GM12878 (cell line): ENCODE results near the gene F12. TPM values are rescaled to one million over a fixed set of nuclear protein-coding genes. Genes with fewer than 3 reads are reported as not detected.

Experiments used
- BCL11A ChIP-seq: IDR thresholded peaks from 2 replicates; pipeline ENCODE4 v1.6.1; 2011; ENCODE audit warnings: low read depth, low read length
- BCL3 ChIP-seq: IDR thresholded peaks from 2 replicates; pipeline ENCODE4 v1.6.1; 2011; ENCODE audit warnings: borderline replicate concordance, low read depth, mild to moderate bottlenecking, moderate library complexity, low read length; ENCODE audit not compliant: insufficient read depth, poor library complexity, severe bottlenecking
- EED ChIP-seq: sonication (generic); IDR thresholded peaks from 2 replicates; pipeline ENCODE4 v1.6.1; 2016; ENCODE audit warnings: antibody characterized with exemption, low read depth
- HDAC2 ChIP-seq: fragments of 200-600 bp; sonication (generic); IDR thresholded peaks from 2 replicates; pipeline ENCODE4 v1.6.1; 2017
- MYB ChIP-seq: fragments of 150-350 bp; IDR thresholded peaks from 2 replicates; pipeline ENCODE4 v1.6.1; 2014; ENCODE audit warnings: mild to moderate bottlenecking, low read depth, low read length, borderline replicate concordance
- RFX5 ChIP-seq: IDR thresholded peaks from 2 replicates; pipeline ENCODE4 v1.6.1; 2011; ENCODE audit warnings: low read depth, low read length, improper control_type of control experiment
- SMARCA5 ChIP-seq: fragments of 450-650 bp; IDR thresholded peaks from 2 replicates; pipeline ENCODE4 v1.6.1; 2017; ENCODE audit warnings: mild to moderate bottlenecking
- TAF1 ChIP-seq: IDR thresholded peaks from 2 replicates; pipeline ENCODE4 v1.6.1; 2011; ENCODE audit warnings: mild to moderate bottlenecking, low read depth, low read length, borderline replicate concordance
- polyA plus RNA-seq, 11 experiments: library from polyadenylated mRNA; depleted of rRNA in 4 of 11; unstranded in 6 of 11; stranded (reverse) in 5 of 11; fragments of >200 nt; fragmentation: Nextera tagmentation in 4 of 11; fragmentation: Illumina TruSeq in 1 of 11; extraction: Ambion mirVana in 4 of 11; extraction: Trizol in 1 of 11; gene quantifications; 1 replicate in 1 of 11; 2 replicates in 10 of 11; pipeline versions ENCODE4 v1.2.1 to v1.2.3, GENCODE V29; 2011 to 2016; ENCODE audit warnings: inconsistent platforms in 2 of 11, missing spikeins in 2 of 11, low read depth in 1 of 11
- total RNA-seq, 4 experiments: library from RNA; depleted of rRNA in 3 of 4; stranded (reverse); fragments of >200 nt in 3 of 4; fragmentation: Illumina TruSeq in 1 of 4; extraction: Trizol in 1 of 4; gene quantifications; 2 replicates each; pipeline versions ENCODE4 v1.2.1 to v1.2.3, GENCODE V29; 2013 to 2021
- TF ChIP-seq, protein P1 (sequence below): fragments of 450-650 bp; formaldehyde crosslinking; IDR thresholded peaks from 2 replicates; pipeline ENCODE4 v1.4.0; 2022; ENCODE audit warnings: mild to moderate bottlenecking, moderate library complexity
- TF ChIP-seq, protein P2 (sequence below): fragments of 450-650 bp; IDR thresholded peaks from 2 replicates; pipeline ENCODE4 v1.6.1; 2017; ENCODE audit warnings: antibody characterized with exemption, mild to moderate bottlenecking, moderate library complexity

Gene F12
- total and polyA plus RNA-seq, 10 of the 15 experiments (the other 5 are each of a cell fraction or from before 2014, with no cell fraction given), result 0.25 to 11.3 (median 5.5) TPM

GRCh38 chr5:177445052-177445916 is 35.9 kb upstream of the F12 start (continued):
- TF ChIP-seq, protein P1, sequence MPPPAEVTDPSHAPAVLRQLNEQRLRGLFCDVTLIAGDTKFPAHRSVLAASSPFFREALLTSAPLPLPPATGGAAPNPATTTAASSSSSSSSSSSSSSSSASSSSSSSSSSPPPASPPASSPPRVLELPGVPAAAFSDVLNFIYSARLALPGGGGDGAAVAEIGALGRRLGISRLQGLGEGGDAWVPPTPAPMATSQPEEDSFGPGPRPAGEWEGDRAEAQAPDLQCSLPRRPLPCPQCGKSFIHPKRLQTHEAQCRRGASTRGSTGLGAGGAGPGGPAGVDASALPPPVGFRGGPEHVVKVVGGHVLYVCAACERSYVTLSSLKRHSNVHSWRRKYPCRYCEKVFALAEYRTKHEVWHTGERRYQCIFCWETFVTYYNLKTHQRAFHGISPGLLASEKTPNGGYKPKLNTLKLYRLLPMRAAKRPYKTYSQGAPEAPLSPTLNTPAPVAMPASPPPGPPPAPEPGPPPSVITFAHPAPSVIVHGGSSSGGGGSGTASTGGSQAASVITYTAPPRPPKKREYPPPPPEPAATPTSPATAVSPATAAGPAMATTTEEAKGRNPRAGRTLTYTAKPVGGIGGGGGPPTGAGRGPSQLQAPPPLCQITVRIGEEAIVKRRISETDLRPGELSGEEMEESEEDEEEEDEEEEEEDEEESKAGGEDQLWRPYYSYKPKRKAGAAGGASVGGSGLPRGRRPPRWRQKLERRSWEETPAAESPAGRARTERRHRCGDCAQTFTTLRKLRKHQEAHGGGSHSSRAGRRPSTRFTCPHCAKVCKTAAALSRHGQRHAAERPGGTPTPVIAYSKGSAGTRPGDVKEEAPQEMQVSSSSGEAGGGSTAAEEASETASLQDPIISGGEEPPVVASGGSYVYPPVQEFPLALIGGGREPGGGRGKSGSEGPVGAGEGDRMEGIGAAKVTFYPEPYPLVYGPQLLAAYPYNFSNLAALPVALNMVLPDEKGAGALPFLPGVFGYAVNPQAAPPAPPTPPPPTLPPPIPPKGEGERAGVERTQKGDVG (CRISPR knock-in tag), result no peak
- TF ChIP-seq EED (peak; percentile 19; the same call in 1 of the 2 replicates), BCL3 (peak; percentile 11), SMARCA5 (no peak), HDAC2 (no peak), BCL11A (no peak), TAF1 (no peak), RFX5 (no peak), MYB (no peak)
- TF ChIP-seq, protein P2, sequence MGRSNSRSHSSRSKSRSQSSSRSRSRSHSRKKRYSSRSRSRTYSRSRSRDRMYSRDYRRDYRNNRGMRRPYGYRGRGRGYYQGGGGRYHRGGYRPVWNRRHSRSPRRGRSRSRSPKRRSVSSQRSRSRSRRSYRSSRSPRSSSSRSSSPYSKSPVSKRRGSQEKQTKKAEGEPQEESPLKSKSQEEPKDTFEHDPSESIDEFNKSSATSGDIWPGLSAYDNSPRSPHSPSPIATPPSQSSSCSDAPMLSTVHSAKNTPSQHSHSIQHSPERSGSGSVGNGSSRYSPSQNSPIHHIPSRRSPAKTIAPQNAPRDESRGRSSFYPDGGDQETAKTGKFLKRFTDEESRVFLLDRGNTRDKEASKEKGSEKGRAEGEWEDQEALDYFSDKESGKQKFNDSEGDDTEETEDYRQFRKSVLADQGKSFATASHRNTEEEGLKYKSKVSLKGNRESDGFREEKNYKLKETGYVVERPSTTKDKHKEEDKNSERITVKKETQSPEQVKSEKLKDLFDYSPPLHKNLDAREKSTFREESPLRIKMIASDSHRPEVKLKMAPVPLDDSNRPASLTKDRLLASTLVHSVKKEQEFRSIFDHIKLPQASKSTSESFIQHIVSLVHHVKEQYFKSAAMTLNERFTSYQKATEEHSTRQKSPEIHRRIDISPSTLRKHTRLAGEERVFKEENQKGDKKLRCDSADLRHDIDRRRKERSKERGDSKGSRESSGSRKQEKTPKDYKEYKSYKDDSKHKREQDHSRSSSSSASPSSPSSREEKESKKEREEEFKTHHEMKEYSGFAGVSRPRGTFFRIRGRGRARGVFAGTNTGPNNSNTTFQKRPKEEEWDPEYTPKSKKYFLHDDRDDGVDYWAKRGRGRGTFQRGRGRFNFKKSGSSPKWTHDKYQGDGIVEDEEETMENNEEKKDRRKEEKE, result no peak
